HEK293T (cell line): ENCODE measurements around the gene PLEKHG4B.

Experiments used
- FOXK2 ChIP-seq: fragments of 450-650 bp; IDR thresholded peaks from 2 replicates; pipeline ENCODE4 v1.6.1; 2016; ENCODE audit warnings: mild to moderate bottlenecking
- FOXM1 ChIP-seq: fragments of 450-650 bp; IDR thresholded peaks from 2 replicates; pipeline ENCODE4 v1.6.1; 2017; ENCODE audit warnings: mild to moderate bottlenecking, borderline replicate concordance
- NFRKB ChIP-seq: fragments of 450-650 bp; IDR thresholded peaks from 2 replicates; pipeline ENCODE4 v1.6.1; 2016; ENCODE audit warnings: mild to moderate bottlenecking, moderate library complexity
- TARDBP ChIP-seq: fragments of 450-650 bp; IDR thresholded peaks from 2 replicates; pipeline ENCODE4 v1.6.1; 2016

DNA sequence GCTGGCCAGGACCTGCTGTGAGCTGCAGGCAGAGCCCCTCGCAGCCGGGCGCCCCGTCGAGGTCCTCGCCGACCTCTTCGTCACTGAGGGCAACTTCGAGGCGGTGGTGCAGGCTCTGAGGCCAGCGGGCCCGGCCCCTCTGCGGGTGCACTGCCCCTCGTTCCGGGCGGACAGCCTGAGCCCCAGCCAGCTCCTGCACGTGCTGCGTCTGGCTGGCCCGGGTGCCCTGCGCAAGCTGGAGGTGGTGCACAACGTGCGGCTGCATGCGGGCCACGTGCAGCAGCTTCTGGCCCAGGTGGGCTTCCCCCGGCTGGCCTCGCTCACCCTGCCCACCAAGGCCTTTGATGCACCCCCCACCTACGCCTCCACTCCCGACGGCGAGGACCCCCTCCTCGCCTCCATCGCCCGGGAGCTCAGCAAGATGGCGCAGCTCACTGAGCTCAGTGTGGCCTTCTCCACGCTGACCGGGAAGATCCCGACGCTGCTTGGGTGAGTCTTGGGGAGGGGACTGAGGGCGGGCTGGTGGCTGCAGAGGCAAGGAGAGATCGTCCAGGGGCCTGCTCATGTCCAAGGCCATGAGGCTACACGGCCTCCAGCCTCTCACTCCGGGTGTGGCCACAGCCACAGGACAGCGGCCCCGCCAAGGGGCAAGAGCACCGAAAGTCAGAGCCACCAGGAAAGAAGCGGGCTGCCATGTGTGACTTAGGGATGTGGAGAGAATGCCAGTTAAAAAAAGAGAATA lies 100.2 kb downstream of the PLEKHG4B start:
- TF ChIP-seq FOXK2 (no peak), TARDBP (no peak), NFRKB (no peak), FOXM1 (no peak)
